GM18508 (cell line): ENCODE measurements around the gene RHOBTB3.

Experiments used
- ATAC-seq: cut with Tn5 transposase; IDR thresholded peaks from one replicate; pipeline ENCODE4 v1.9.1; 2021; ENCODE audit warnings: moderate number of reproducible peaks; ENCODE audit not compliant: insufficient read depth, unreplicated experiment

RHOBTB3 gene

GRCh38 chr5:95760273-95761191, 29.4 kb downstream of the RHOBTB3 start:
- peak; percentile 85 for ATAC-seq

DNA sequence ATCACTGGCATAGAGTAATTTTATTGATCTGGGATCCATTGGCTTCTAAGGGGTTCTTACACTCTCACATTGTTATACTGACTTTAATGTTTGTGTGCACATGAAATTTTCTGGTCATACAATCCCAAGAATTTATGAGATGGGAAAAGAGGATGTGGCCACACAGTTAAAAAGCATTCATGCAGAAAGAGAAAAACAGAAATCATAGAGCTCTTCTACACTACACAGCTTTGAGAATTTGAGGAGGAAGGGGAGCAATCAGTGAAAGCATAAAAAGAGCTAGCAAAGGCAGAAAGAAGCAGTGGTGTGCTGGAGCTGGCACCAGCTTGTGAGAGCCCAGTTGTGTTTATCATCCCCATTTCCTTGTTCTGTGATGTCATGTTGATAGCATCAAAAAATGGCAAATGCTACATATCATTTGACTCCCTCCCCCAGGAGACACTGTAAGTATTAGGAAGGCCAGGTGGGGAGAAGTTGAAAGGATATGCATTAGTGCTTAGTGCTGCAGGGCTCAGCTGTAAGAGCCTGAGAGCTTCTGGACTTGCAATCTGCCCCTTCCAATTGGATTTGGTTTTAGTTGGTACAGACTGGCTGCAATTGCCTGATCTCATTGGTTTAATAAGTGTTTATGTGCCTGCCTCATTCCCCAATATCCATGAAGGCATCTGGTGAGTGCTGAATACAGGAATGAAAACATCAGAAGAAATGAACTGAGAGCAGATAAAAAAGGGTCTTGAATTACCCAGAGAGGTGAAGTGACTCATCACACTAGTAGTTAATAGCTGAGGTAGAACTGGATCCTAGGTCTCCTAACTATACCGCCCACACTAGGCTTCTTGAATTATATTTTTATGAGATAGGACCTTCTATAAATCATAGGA, 30.9 kb downstream of the RHOBTB3 start:
- ATAC-seq = no peak

- no peak for ATAC-seq
Observed at GRCh38 chr5:95762652-95763041, 31.5 kb downstream of the RHOBTB3 start.

DNA sequence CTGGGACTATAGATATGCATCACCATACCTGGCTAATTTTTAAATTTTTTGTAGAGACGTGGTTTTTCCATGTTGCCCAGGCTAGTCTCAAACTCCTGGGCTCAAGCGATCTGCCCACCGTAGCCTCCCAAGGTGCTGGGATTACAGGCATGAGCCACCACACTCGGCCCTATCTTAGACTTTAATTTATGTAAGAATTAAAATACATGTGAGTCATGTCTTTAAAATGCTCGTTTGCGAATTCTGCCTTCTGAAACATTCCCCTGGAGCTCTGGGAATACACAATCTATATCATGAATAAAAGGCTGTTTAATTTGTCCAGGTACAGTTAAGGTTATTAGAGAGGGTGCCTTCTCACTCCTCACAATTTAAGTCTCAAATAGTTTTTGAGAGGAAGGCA, 32.8 kb downstream of the RHOBTB3 start:
- no peak for ATAC-seq

DNA sequence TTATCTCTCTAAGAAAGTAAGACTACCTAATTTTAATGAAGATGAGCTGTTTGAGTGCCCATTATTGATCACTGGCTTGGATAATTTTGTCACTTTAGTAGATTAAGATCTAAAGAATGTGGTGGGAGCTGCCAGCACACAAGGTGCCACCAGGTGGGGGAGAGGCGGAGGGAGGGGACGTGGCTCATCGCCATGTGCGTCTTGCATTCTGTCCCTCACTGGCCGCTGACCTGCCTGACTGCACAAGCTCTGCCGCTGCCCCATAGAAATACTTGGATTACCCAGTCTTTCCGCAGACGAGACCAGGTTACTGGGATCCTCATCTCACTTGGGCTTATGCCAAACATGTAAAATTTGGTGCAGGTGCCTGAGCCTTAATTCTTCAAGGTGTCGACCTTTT, 37.6 kb downstream of the RHOBTB3 start:
- ATAC-seq = no peak

DNA sequence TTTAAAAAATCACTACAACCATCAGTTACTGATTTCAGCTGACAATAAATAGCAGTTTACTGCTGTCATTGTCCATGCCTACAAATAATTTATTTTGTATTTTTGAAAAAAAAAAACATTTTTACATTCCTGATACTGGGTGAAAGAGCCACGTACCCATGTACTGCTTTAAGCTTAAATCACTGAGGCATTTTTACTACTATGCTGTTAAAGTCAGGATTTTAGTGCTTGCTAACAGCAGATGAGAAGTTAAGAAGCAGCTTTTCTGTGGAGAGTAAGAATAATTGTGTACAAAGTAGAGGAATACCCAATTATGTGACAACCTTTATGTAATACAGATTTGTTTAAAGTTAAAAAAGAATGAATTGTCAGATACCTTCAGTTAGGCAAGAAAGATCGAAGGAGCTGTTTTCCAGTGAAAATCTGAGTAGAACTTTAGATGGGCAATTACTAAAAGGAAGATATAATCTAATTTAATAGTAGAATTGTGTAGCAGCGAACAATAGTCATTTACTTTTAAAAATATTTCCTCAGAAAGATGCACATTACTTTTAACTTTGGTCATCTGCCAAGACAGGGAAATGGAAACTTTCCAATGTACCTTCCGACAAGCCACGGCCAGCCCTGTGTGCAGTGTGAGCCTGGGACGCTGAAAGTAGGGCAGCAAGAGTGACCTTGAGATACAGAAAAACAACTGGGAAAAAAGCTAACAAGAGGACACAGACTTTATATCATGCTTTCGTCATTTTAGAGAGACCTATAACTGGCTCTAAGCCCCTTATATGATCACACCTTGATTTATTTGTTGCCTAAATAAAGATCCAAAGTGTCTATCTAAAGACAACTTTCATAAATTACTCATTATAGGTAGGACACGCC, 39.9 kb downstream of the RHOBTB3 start:
- no peak for ATAC-seq

DNA sequence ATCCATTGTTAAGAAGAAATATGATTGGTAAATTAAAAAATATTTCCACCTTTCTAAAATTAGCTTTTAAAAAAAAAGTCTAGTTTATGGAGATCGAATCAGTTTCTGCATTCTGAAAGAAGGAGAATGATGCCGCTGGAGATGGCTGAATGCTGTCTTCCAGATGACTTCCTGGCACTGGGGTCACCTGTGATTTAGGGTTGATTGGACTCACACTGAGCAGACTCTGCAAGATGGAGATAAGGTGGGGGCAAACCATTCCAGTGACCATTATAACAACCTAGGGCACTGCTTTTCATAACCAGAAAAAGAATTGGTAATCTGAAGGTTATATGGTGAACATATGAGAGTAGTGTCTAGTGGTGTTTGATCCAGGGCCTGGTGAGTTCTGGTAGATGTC, 40.8 kb downstream of the RHOBTB3 start:
- ATAC-seq = no peak

DNA sequence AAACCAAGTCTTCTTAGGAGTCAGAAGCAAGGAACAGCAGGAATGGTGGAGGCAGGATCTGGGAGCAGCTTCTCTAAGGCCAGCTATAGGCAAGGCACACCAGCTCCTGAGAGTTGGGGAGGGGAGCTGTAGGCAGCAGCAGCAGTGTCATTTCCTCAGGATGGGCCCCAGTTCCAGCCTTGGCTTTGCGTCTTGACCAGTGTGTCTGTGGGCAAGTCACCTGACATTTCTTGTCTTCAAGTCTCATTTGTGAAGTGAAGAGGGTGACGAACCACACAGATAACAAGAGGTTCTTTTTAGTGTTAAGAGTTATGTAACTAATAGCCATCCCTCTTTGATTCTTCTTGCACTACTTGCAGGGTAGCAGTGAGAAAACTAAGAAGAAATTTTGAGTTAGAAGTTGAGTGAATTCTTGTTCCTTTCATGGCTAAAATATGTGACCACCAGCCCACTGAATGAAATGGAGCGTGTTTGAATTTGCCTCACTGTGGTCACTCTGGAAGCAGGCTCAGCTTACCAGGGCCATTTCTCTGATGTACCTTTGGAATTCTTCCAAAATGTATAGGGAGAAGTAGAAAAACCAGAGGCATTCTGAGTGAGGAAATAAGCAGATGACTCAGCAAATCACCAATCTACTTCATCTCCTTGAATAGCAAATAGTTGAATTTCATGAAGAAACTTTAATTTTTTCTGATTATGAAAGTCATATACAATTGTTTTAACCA, 42.4 kb downstream of the RHOBTB3 start:
- no peak for ATAC-seq

GRCh38 chr5:95777441-95777840, 46.3 kb downstream of the RHOBTB3 start:
- ATAC-seq = no peak

DNA sequence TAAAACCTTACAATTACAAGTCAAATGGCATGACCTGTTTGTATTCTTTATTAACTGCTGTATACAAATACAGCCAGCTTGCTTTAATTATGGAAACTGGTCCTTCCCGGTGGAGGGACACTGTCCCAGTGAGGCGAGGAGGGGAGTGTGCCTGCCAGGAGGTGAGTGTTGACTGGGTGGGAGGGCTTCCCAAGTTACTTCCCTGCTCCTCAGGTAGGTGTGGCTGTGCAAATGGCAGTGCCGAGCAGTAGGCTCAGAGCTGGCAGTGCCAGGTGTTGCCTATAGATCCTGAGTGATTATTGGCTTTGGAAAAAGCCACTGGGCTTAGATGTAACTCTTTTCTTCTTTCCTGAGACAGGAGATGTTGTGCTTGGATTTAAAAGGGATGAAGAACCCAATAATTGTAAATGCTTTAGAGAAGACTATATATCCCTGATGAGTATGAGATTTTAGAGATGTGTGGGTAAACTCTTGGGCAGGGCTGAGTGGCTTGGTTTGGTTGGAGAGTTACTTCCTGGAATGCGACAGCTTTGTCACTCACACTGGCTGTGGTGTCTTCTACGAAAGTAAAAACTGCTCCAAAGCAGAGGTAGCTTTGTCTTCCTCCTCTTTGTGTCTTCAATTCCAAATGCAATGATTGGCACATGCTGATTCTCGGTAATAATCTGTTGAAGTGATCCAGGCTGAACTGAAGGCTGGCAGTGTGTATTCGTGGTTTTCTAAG, 47.7 kb downstream of the RHOBTB3 start:
- no peak for ATAC-seq

DNA sequence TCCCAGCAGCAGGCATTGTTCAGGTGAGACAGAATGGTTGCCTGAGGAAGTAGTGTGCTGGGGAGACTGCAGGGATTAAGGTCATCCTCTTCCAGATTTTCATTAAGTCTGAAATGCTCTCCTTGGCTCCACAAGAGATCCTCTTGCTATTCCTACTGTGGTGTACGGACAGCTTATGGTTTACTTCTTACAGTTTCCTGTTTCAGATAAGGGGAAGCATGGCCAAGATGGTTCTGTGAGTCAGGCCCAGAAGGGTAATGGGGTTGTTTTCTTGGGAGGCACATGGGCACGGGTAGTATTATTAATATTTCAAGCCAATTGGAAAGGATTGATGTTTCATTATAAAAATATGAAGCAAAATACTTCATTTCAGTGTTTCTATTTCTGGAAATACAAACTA, 48.5 kb downstream of the RHOBTB3 start:
- ATAC-seq = no peak

- no peak for ATAC-seq
Observed at GRCh38 chr5:95780597-95780996, 49.5 kb downstream of the RHOBTB3 start.

GRCh38 chr5:95781101-95781583, 50.0 kb downstream of the RHOBTB3 start:
- peak; percentile 88 for ATAC-seq

DNA sequence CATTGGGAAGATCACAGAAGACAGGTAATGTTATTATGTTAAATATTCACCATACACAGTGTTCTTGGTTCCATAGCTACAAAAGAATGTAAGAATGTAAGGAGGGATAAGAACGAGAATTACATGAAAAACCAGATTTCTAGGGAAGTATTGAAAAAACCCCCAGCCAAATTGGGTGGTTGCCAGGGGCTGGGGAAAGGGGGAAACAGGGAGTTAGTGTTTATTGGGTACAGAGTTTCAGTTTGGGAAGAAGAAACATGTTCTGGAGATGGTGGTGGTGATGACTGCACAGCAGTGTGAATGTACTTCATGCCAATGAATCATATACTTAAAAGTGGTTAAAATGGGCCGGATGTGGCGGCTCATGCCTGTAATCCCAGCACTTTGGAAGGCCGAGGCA, 51.0 kb downstream of the RHOBTB3 start:
- ATAC-seq = no peak

DNA sequence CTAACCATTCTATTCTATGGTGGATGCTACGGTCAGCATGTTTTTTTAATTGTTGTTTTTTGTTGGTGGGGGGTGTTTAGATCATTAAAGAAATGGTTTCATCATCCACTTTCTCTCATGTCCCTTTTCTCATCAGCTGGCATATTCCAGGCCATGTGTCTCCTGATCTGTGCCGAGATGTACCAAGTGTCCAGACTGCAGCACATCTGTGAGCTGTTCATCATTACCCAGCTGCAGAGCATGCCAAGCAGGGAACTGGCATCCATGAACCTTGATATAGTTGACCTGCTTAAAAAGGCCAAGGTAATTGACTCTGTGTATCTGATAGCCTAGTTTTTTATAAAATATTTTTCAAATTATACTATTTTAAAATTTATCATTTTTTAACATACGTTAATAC, 52.5 kb downstream of the RHOBTB3 start:
- ATAC-seq = no peak

GRCh38 chr5:95784514-95785302, 53.6 kb downstream of the RHOBTB3 start:
- ATAC-seq = no peak

DNA sequence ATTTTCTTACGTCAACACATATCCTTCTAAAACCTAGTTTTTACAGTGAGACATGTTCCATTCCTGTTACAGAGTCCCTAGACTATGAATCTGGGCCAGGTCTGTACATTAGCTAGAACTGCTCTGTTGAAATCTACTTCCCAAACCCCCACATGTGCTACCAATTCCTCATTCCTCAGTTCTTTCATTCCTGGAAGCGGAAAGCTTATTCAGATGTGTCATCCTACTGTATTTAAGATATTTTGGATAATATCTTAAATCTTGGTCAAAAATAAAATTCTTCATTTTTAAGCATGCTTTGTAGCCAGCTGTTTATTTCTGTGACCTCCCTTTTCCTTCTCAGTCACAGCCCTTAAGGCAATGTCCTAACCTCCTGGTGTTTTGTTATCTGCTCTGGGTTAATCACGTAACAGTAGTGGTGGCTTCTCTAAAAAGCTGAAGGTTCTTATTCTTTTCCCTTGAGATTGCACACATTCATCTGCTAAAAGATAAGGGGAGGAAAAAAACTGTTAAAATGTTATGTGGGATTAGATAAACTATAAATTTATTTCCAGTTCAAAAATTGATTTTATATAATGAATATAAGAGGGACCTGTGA, 55.8 kb downstream of the RHOBTB3 start:
- no peak for ATAC-seq

DNA sequence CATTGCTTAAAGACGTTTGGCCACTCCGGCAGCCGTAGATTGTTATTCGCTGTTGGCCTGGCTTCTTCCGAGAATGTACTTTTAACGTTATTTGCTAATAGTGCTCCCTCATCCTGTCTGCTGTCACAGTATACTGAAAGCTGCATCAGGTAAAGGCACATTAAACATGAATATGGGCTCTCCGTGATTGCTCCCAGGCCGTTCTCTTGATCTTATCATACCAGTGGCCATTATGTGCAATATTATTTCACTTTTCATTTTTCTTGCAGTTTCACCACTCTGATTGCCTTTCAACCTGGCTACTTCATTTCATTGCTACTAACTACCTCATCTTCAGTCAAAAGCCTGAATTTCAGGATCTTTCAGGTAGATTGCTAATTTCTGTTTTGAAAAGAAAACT, 57.4 kb downstream of the RHOBTB3 start:
- ATAC-seq = no peak
